Activated T-helper 2 cell treated with anti-CD3 and anti-CD28 coated beads, Interferon-gamma antibody, Interleukin-2, Interleukin-4, amounts not matched to agents 10 μg/mL and 5 μg/mL and 100 μg/mL, durations not matched to agents 14 hours and 24 hours and 36 hours (primary cell): Measurements from ENCODE around the gene MLF2. TPM values are rescaled to one million over a fixed set of nuclear protein-coding genes. Genes with fewer than 3 reads are reported as not detected.

Source experiments
- DNase-seq: peaks from one replicate; pipeline ENCODE4 v3.0.0; 2021; ENCODE audit warnings: low spot score
- H3K27ac Mint-ChIP-seq: one replicate; pipeline ENCODE4 v1.8.0; 2021; ENCODE audit warnings: mixed read lengths
- H3K27me3 Mint-ChIP-seq: one replicate; pipeline ENCODE4 v1.8.0; 2021; ENCODE audit warnings: low read depth, mixed read lengths
- H3K36me3 Mint-ChIP-seq: one replicate; pipeline ENCODE4 v1.8.0; 2021; ENCODE audit warnings: low read depth, mixed read lengths
- H3K4me1 Mint-ChIP-seq: one replicate; pipeline ENCODE4 v1.8.0; 2021; ENCODE audit warnings: low read depth, mixed read lengths
- H3K4me3 Mint-ChIP-seq: one replicate; pipeline ENCODE4 v1.8.0; 2021; ENCODE audit warnings: low read depth, mild to moderate bottlenecking, moderate library complexity, mixed read lengths
- H3K9me3 Mint-ChIP-seq: one replicate; pipeline ENCODE4 v1.8.0; 2021; ENCODE audit warnings: mixed read lengths
- intact Hi-C: fragments of 100-400 bp; cut with micrococcal nuclease; formaldehyde crosslinking; loops from one replicate; pipeline ENCODE4 v1.15.1; 2023
- total RNA-seq: library from RNA; stranded (reverse); gene quantifications from 2 replicates; pipeline ENCODE4 v1.2.3, GENCODE V29; 2022

Gene MLF2
- total RNA-seq, 1 donor from 2014 or later = 162 TPM

GRCh38 chr12:6774499-6775062 is 21.6 kb upstream of the MLF2 start:
- DNase-seq = no peak
- intact Hi-C loops = loop anchor here (5.0 kb wide), 1 partner anchor 52 kb away; the partner anchor contains the start of gene COPS7A
- peak overlapping the region; percentile 65 for H3K27ac Mint-ChIP-seq
- peaks cover 76% of the 10 kb centered on the region for H3K36me3 Mint-ChIP-seq
- no peaks in the 10 kb centered on the region for H3K9me3 Mint-ChIP-seq
- no peaks in the 10 kb centered on the region for H3K27me3 Mint-ChIP-seq
- H3K4me1 Mint-ChIP-seq = peaks cover 69% of the 10 kb centered on the region
- H3K4me3 Mint-ChIP-seq = peak overlapping the region; percentile 78

- Mint-ChIP-seq H3K27ac (peak overlapping the region; percentile 67), H3K4me3 (peak overlapping the region; percentile 81), H3K4me1 (peaks cover 67% of the 10 kb centered on the region), H3K36me3 (peaks cover 83% of the 10 kb centered on the region), H3K27me3 (no peaks in the 10 kb centered on the region), H3K9me3 (no peaks in the 10 kb centered on the region)
- no peak for DNase-seq
- intact Hi-C loops = loop anchor here (5.0 kb wide), 1 partner anchor 51 kb away; the partner anchor contains the start of gene COPS7A
These were observed 20.8 kb upstream of the MLF2 start for GRCh38 chr12:6773590-6774351.

- DNase-seq = no peak
- no peaks in the 10 kb centered on the region for H3K27me3 Mint-ChIP-seq
These were observed 20.0 kb upstream of the MLF2 start for GRCh38 chr12:6772726-6773589.

DNA sequence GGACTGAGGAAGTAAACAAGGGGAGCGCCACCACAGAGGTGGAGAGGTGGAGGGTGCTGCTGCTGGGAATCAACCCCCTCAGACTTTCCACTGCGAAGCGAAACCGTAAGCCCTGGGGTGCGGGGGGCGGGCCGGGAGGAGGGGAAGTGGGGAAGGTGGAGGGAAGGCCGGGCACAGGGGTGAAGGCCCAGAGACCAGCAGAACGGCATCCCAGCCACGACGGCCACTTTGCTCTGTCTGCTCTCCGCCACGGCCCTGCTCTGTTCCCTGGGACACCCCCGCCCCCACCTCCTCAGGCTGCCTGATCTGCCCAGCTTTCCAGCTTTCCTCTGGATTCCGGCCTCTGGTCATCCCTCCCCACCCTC is 19.4 kb upstream of the MLF2 start, which contains the start of gene LAG3:
Gene LAG3, plus strand, starts transcription at position 190 of the 365 bp plus-strand sequence. CDS start 333 bp downstream, outside the sequence.
- Mint-ChIP-seq H3K4me1 (peaks cover 66% of the 10 kb centered on the region), H3K27me3 (no peaks in the 10 kb centered on the region), H3K4me3 (peak within 1 kb of the TSS; percentile 81), H3K36me3 (peaks cover 80% of the 10 kb centered on the region), H3K9me3 (no peaks in the 10 kb centered on the region), H3K27ac (peak within 1 kb of the TSS; percentile 90)
- DNase-seq = no peak
- intact Hi-C loops = loop anchor here (1.0 to 5.0 kb wide), 3 partner anchors 8 to 50 kb away; partner anchors contain the start of gene COPS7A

More at GRCh38 chr12:6772726-6773589, 20.0 kb upstream of the MLF2 start:
- Mint-ChIP-seq H3K36me3 (peaks cover 82% of the 10 kb centered on the region), H3K4me3 (peak overlapping the region; percentile 81), H3K27ac (peak overlapping the region; percentile 90), H3K4me1 (peaks cover 66% of the 10 kb centered on the region), H3K9me3 (no peaks in the 10 kb centered on the region)
- intact Hi-C loops = loop anchor here (1.0 to 5.0 kb wide), 3 partner anchors 7 to 51 kb away; partner anchors contain the start of gene COPS7A

DNA sequence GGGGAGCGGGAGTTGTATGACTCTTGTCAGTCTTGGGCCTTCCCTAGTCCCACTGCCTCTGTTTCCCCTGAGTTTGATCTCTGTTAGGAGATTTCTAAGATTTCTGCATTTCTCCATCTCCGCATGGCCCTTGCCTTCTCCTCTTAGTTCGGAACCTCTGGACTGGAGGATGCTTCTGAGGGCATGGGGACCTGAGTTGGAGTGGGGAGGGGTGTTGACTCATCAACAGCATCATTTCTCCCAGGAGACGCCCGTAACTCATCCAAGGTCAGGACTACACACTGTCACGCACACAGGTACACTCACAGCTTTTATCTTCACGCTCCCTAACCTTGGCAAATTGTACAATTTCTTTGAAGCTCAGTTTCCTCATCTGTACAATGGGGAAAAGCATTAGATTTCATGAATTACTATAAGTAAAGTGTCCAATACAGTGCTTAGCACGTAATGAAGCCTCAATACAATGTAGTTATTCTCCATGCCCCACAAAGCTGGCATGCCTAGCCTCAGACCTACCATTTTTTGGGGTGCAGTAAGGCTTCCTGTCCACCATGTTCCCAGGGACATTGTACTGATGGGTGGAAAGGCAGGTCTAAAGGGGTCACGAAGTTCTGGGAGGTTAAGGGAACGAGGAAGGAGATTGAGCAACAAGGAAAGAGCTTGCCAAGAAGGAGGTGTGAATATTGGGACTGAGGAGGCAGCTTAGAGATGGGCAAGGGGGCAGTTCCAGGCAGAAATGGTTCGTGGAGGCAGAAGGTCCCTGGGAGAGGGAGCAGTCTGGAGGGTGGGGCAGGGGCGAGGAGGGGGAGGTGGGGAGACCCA is 18.8 kb upstream of the MLF2 start:
- Mint-ChIP-seq H3K9me3 (no peaks in the 10 kb centered on the region), H3K4me3 (peak overlapping the region; percentile 81), H3K27ac (peak overlapping the region; percentile 90), H3K27me3 (no peaks in the 10 kb centered on the region), H3K36me3 (peaks cover 75% of the 10 kb centered on the region), H3K4me1 (peaks cover 63% of the 10 kb centered on the region)
- DNase-seq = no peak
- intact Hi-C loops = loop anchor here (1.0 to 5.0 kb wide), 3 partner anchors 7 to 49 kb away; partner anchors contain the start of gene COPS7A

DNA sequence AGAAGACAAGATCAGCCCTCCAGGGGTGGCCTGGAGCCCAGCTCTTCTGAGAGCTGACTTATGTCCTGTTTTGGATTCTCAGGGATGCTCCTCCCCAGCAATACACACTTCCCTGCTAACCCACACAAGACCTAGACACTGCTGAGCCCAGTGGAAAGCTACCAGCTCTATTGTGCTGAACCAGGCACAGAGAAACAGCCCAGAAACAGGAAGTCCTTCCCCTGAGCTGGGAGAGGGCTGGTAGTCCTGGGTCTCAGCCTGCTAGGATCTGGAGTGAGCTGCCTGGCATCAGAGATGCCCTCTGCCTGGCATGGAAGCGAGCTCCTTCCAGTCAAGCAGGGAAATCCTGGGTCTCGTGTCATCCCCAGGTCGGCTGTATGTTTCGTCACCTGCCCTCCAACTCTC is 18.2 kb upstream of the MLF2 start:
- no peak for DNase-seq
- peak overlapping the region; percentile 81 for H3K4me3 Mint-ChIP-seq
- no peaks in the 10 kb centered on the region for H3K9me3 Mint-ChIP-seq
- intact Hi-C loops = loop anchor here (5.0 kb wide), 1 partner anchor 49 kb away; the partner anchor contains the start of gene COPS7A
- peaks cover 57% of the 10 kb centered on the region for H3K4me1 Mint-ChIP-seq
- peaks cover 69% of the 10 kb centered on the region for H3K36me3 Mint-ChIP-seq
- no peaks in the 10 kb centered on the region for H3K27me3 Mint-ChIP-seq
- H3K27ac Mint-ChIP-seq = peak overlapping the region; percentile 90

GRCh38 chr12:6770600-6770999 is 17.7 kb upstream of the MLF2 start:
- DNase-seq = no peak
- Mint-ChIP-seq H3K36me3 (peaks cover 64% of the 10 kb centered on the region), H3K27ac (peak overlapping the region; percentile 90), H3K4me1 (peaks cover 55% of the 10 kb centered on the region), H3K4me3 (peak overlapping the region; percentile 41), H3K9me3 (no peaks in the 10 kb centered on the region), H3K27me3 (no peaks in the 10 kb centered on the region)
- intact Hi-C loops = loop anchor here (5.0 kb wide), 1 partner anchor 48 kb away; the partner anchor contains the start of gene COPS7A

GRCh38 chr12:6770094-6770493 is 17.2 kb upstream of the MLF2 start:
- intact Hi-C loops = loop anchor here (5.0 kb wide), 1 partner anchor 48 kb away; the partner anchor contains the start of gene COPS7A
- Mint-ChIP-seq H3K4me1 (peaks cover 55% of the 10 kb centered on the region), H3K36me3 (peaks cover 59% of the 10 kb centered on the region), H3K4me3 (no peak overlapping the region), H3K27me3 (peaks cover 4% of the 10 kb centered on the region), H3K27ac (no peak overlapping the region), H3K9me3 (no peaks in the 10 kb centered on the region)
- no peak for DNase-seq

DNA sequence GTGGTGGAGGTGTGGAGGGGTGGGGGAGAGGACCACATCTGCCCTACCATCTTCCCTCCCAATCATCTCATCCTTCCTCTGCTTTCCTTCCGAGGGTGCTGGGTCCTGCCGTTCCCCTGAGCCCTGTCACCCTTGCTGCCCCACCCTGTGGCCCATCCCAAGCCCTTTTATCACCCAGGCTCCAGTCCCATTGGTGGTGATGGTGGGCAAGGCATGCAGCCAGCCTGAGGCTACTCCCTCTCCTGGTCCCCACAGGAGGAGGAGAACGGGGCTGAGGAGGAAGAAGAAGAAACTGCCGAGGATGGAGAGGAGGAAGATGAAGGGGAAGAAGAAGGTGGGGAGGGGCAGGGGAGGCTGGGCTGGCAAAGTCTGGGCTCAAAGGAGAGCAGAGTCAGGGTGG is 16.7 kb upstream of the MLF2 start:
- H3K4me3 Mint-ChIP-seq = no peak overlapping the region
- intact Hi-C loops = loop anchor here (5.0 kb wide), 2 partner anchors 47 to 58 kb away; partner anchors contain the start of genes COPS7A and P3H3

GRCh38 chr12:6768990-6769389 is 16.0 kb upstream of the MLF2 start:
- H3K27ac Mint-ChIP-seq = no peak overlapping the region

More for the DNA sequence above, 16.7 kb upstream of the MLF2 start:
- H3K4me1 Mint-ChIP-seq = peaks cover 53% of the 10 kb centered on the region
- no peak overlapping the region for H3K27ac Mint-ChIP-seq
- no peak for DNase-seq
- H3K36me3 Mint-ChIP-seq = peaks cover 55% of the 10 kb centered on the region
- no peaks in the 10 kb centered on the region for H3K9me3 Mint-ChIP-seq
- peaks cover 6% of the 10 kb centered on the region for H3K27me3 Mint-ChIP-seq

GRCh38 chr12:6768437-6768914 is 15.5 kb upstream of the MLF2 start:
- Mint-ChIP-seq H3K4me3 (peak overlapping the region; percentile 86), H3K27me3 (peaks cover 9% of the 10 kb centered on the region), H3K9me3 (no peaks in the 10 kb centered on the region), H3K4me1 (peaks cover 55% of the 10 kb centered on the region), H3K36me3 (peaks cover 47% of the 10 kb centered on the region), H3K27ac (no peak overlapping the region)
- no peak for DNase-seq
- intact Hi-C loops = loop anchor here (5.0 kb wide), 1 partner anchor 59 kb away; the partner anchor contains the start of gene P3H3

More at GRCh38 chr12:6768990-6769389, 16.0 kb upstream of the MLF2 start:
- peak overlapping the region; percentile 86 for H3K4me3 Mint-ChIP-seq
- peaks cover 48% of the 10 kb centered on the region for H3K36me3 Mint-ChIP-seq
- H3K4me1 Mint-ChIP-seq = peaks cover 54% of the 10 kb centered on the region
- no peaks in the 10 kb centered on the region for H3K9me3 Mint-ChIP-seq
- intact Hi-C loops = loop anchor here (5.0 kb wide), 1 partner anchor 58 kb away; the partner anchor contains the start of gene P3H3
- peaks cover 9% of the 10 kb centered on the region for H3K27me3 Mint-ChIP-seq
- no peak for DNase-seq
